A204.1 (cell line): Measurements from ENCODE around the gene UMOD.

ENCODE experiments used
- FAIRE-seq: peaks from 2 replicates; lab custom pipeline; 2012; peaks lifted over from hg19 to GRCh38; lab: Jason Lieb, UNC

UMOD gene

GRCh38 chr16:20300312-20301097 lies 52.0 kb downstream of the UMOD start:
- FAIRE-seq, result no peak

GRCh38 chr16:20298452-20298851 lies 54.1 kb downstream of the UMOD start:
- FAIRE-seq, result no peak

GRCh38 chr16:20291208-20292206 lies 61.0 kb downstream of the UMOD start:
- FAIRE-seq, result no peak

GRCh38 chr16:20289571-20289970 lies 62.9 kb downstream of the UMOD start:
- FAIRE-seq, result no peak

- no peak for FAIRE-seq
Measured at GRCh38 chr16:20285993-20286499, 66.5 kb downstream of the UMOD start.
